Keratinocyte (primary cell): ENCODE measurements around the gene CCT7. TPM values are rescaled to one million over a fixed set of nuclear protein-coding genes. Genes with fewer than 3 reads are reported as not detected.

Experiments
- DNase-seq: peaks from one replicate; pipeline ENCODE4 v3.0.0-alpha.2; 2011; ENCODE audit warnings: low read depth, missing footprints, low spot score
- FAIRE-seq: peaks from 2 replicates; lab custom pipeline; 2011; peaks lifted over from hg19 to GRCh38; lab: Jason Lieb, UNC
- H2AFZ ChIP-seq: 2 replicates; pipeline ENCODE4 v1.6.0; 2012; ENCODE audit warnings: low read length, control low read depth, inconsistent platforms; ENCODE audit not compliant: control insufficient read depth
- H3K27ac ChIP-seq: 2 replicates; pipeline ENCODE4 v1.5.1; 2011; ENCODE audit warnings: low read length; ENCODE audit not compliant: control insufficient read depth, insufficient read depth
- H3K27me3 ChIP-seq: 3 replicates; pipeline ENCODE4 v1.6.0; 2011; ENCODE audit warnings: low read length; ENCODE audit not compliant: control insufficient read depth, insufficient read depth; ENCODE audit errors: extremely low read depth
- H3K36me3 ChIP-seq, 2 experiments: 2 replicates in 1 of 2; 3 replicates in 1 of 2; pipeline ENCODE4 v1.5.1; 2011; ENCODE audit warnings: low read length in 2 of 2, mild to moderate bottlenecking in 1 of 2; ENCODE audit not compliant: control insufficient read depth in 2 of 2, insufficient read depth in 2 of 2; ENCODE audit errors: extremely low read depth in 1 of 2
- H3K4me1 ChIP-seq: 3 replicates; pipeline ENCODE4 v1.5.1; 2011; ENCODE audit warnings: low read length; ENCODE audit not compliant: control insufficient read depth, insufficient read depth; ENCODE audit errors: extremely low read depth
- H3K4me2 ChIP-seq: 3 replicates; pipeline ENCODE4 v1.6.0; 2011; ENCODE audit warnings: low read depth, low read length; ENCODE audit not compliant: control insufficient read depth, insufficient read depth; ENCODE audit errors: extremely low read depth
- H3K4me3 ChIP-seq, 3 experiments: fragments of 200-600 bp in 1 of 3; sonication (generic) in 1 of 3; 2 replicates in 2 of 3; 3 replicates in 1 of 3; pipeline ENCODE4 v1.5.1; 2011 to 2016; ENCODE audit warnings: low read length in 3 of 3, mild to moderate bottlenecking in 3 of 3, control low read depth in 2 of 3, inconsistent platforms in 1 of 3, low read depth in 1 of 3, mixed read lengths in 1 of 3, mixed run types in 1 of 3, moderate library complexity in 1 of 3; ENCODE audit not compliant: control insufficient read depth in 2 of 3, insufficient read depth in 2 of 3; ENCODE audit errors: extremely low read depth in 1 of 3
- H3K79me2 ChIP-seq: 2 replicates; pipeline ENCODE4 v1.6.0; 2012; ENCODE audit warnings: low read length; ENCODE audit not compliant: control insufficient read depth, insufficient read depth
- H3K9ac ChIP-seq: 3 replicates; pipeline ENCODE4 v1.6.0; 2011; ENCODE audit warnings: low read length; ENCODE audit not compliant: control insufficient read depth, insufficient read depth; ENCODE audit errors: extremely low read depth
- H3K9me1 ChIP-seq: 3 replicates; pipeline ENCODE4 v1.6.0; 2011; ENCODE audit warnings: low read length; ENCODE audit not compliant: control insufficient read depth, insufficient read depth; ENCODE audit errors: extremely low read depth
- H3K9me3 ChIP-seq: 2 replicates; pipeline ENCODE4 v1.5.1; 2012; ENCODE audit warnings: low read depth, low read length; ENCODE audit not compliant: control insufficient read depth
- H4K20me1 ChIP-seq: 3 replicates; pipeline ENCODE4 v1.6.0; 2011; ENCODE audit warnings: low read length; ENCODE audit not compliant: control insufficient read depth, insufficient read depth; ENCODE audit errors: extremely low read depth
- EZH2 ChIP-seq: IDR thresholded peaks from one replicate; pipeline ENCODE4 v1.6.1; 2012; ENCODE audit warnings: inconsistent platforms, mild to moderate bottlenecking, low read length, moderate library complexity
- dilution Hi-C: fragments of 300-500 bp; cut with MboI; formaldehyde crosslinking; loops from one replicate; pipeline ENCODE4 v1.7.0; 2020; ENCODE audit warnings: low sequenced_read_pairs; ENCODE audit not compliant: extremely low pct_ligation_motif_present
- polyA plus RNA-seq, 5 experiments: library from polyadenylated mRNA; depleted of rRNA in 3 of 5; stranded (reverse) in 3 of 5; stranded (forward) in 1 of 5; unstranded in 1 of 5; fragments of >200 nt; gene quantifications; 1 replicate in 1 of 5; 2 replicates in 3 of 5; 3 replicates in 1 of 5; pipeline versions ENCODE4 v1.2.1 to v1.2.3, GENCODE V29; 2011 to 2012; ENCODE audit warnings: missing spikeins in 2 of 5, low read depth in 1 of 5, low replicate concordance in 1 of 5
- TF ChIP-seq, protein P1 (sequence below), 3 experiments: IDR thresholded peaks in 1 of 3; conservative IDR thresholded peaks in 1 of 3; optimal IDR thresholded peaks in 1 of 3; 2 replicates in 2 of 3; 3 replicates in 1 of 3; pipeline versions ENCODE3 to v1.5.1; 2011; ENCODE audit warnings: low read length in 3 of 3, mild to moderate bottlenecking in 3 of 3, moderate library complexity in 2 of 3, control low read depth in 1 of 3, inconsistent platforms in 1 of 3; ENCODE audit not compliant: insufficient read depth in 2 of 3; ENCODE audit errors: extremely low read depth in 1 of 3

CCT7 gene
- polyA plus RNA-seq, 1 donor (not counting 4 experiments of a cell fraction or from before 2014, with no cell fraction given) = 357 TPM

DNA sequence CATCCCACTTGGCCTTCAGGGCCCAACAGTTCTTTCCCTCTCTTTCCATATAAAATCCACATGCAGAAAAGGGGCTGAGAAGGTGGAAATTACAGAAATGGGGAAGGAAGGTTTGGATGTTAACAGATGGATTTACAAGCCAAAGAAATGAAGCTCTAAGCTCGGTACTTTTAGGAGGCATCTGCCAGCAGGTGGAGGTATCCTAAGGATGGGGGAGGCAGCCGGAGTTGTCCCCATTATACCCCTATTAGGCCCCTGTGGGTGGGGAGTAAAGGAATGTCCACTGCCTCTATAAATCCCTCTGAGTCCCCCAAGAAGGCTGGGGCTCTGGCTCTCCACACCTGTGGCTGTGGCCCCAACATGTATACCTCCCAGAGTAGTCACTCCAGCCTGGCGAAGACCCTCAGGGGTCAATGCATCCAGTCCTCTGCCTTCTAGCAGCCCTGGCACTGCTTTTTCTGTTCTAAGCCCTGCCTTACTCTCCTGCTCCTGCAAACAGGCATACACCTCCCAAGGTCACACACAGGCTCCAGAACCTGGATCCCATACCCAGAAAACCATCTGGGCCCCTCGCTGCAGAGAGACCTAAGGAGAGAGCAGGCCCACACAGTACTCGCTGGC is 48.9 kb downstream of the CCT7 start:
- Histone ChIP-seq H4K20me1 (peaks cover 2% of the 10 kb centered on the region), H3K9me1 (peaks cover 2% of the 10 kb centered on the region), H3K27me3 (peaks cover 15% of the 10 kb centered on the region), H3K4me1 (peaks cover 9% of the 10 kb centered on the region), H3K36me3 (peaks cover 0 to 2% of the 10 kb centered on the region in 2 experiments), H3K9ac (no peak overlapping the region), H3K9me3 (no peaks in the 10 kb centered on the region), H3K27ac (no peak overlapping the region), H3K4me2 (peak overlapping the region; percentile 80), H3K4me3 (peak overlapping the region; percentile 58 to 71 (median 71)), H3K79me2 (peaks cover 4% of the 10 kb centered on the region), H2AFZ (no peak overlapping the region)
- FAIRE-seq = no peak
- no peak for DNase-seq
- TF ChIP-seq, protein P1, sequence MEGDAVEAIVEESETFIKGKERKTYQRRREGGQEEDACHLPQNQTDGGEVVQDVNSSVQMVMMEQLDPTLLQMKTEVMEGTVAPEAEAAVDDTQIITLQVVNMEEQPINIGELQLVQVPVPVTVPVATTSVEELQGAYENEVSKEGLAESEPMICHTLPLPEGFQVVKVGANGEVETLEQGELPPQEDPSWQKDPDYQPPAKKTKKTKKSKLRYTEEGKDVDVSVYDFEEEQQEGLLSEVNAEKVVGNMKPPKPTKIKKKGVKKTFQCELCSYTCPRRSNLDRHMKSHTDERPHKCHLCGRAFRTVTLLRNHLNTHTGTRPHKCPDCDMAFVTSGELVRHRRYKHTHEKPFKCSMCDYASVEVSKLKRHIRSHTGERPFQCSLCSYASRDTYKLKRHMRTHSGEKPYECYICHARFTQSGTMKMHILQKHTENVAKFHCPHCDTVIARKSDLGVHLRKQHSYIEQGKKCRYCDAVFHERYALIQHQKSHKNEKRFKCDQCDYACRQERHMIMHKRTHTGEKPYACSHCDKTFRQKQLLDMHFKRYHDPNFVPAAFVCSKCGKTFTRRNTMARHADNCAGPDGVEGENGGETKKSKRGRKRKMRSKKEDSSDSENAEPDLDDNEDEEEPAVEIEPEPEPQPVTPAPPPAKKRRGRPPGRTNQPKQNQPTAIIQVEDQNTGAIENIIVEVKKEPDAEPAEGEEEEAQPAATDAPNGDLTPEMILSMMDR (optimal IDR thresholded peaks at IDR 0.05 in 1 of 3, IDR thresholded peaks at IDR 0.05 in 1 of 3, conservative IDR thresholded peaks at IDR 0.05 in 1 of 3; ENCODE audit: extremely low read depth in 1 of 3, insufficient read depth in 2 of 3, low read length in 3 of 3) = no peak
- no peak for TF ChIP-seq EZH2
- dilution Hi-C loops = no loop called here

DNA sequence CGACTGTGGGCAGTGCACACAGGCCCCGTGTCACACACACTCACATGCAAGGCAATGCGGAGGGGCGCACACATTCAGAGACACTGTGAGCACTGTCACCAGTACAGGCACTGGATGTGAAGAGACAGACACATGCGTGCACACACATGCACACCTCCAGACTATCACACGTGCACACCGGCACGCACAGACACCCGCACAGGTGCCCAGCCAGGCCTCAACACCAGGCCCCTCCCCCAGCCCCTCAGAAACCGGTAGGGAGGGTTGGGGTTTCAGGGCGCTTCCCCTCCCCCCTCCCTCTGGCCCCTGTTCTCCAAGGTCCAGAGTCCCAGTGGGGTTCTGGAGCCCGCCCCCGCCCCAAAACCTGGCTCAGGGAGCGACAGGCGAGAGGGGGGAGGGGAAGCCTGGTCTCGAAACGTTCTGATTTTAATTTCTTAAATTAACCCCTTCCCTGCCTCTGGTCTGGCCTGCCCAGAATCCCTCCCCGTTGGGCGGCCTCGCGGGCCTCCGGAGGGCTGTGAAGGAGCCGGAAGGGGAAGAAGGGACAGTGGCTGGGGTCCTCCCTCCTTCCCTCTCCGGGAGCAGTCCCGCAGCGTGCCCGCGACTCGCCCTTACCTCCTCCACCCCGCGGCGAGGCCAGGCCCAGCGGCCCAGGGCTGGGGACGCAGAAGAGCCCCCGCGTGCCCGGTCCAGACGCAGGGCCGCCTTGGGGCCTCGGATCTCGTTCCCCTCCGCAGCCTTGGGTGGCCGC is 49.6 kb downstream of the CCT7 start:
- peaks cover 15% of the 10 kb centered on the region for H3K27me3 ChIP-seq
- H3K79me2 ChIP-seq = peaks cover 4% of the 10 kb centered on the region
- H3K4me1 ChIP-seq = peaks cover 9% of the 10 kb centered on the region
- FAIRE-seq (no peak), DNase-seq (no peak)
- no peaks in the 10 kb centered on the region for H3K36me3 ChIP-seq
- H3K4me3 ChIP-seq = peak overlapping the region; percentile 58 to 71 (median 71)
- no peak overlapping the region for H3K27ac ChIP-seq
- no peak for TF ChIP-seq EZH2
- TF ChIP-seq, protein P1 (optimal IDR thresholded peaks at IDR 0.05 in 1 of 3, IDR thresholded peaks at IDR 0.05 in 1 of 3, conservative IDR thresholded peaks at IDR 0.05 in 1 of 3; ENCODE audit: extremely low read depth in 1 of 3, insufficient read depth in 2 of 3, low read length in 3 of 3) = no peak
- no peaks in the 10 kb centered on the region for H3K9me3 ChIP-seq
- H3K4me2 ChIP-seq = peak overlapping the region; percentile 80
- dilution Hi-C loops = no loop called here
- peak overlapping the region; percentile 71 for H2AFZ ChIP-seq
- H3K9ac ChIP-seq = peak overlapping the region; percentile 70
- peaks cover 2% of the 10 kb centered on the region for H4K20me1 ChIP-seq
- peaks cover 2% of the 10 kb centered on the region for H3K9me1 ChIP-seq
